Measurements from ENCODE around the gene HYAL3.
A peak's percentile ranks its signal among the peaks of the same experiment; 100 is the strongest.

The HYAL3 gene

DNA sequence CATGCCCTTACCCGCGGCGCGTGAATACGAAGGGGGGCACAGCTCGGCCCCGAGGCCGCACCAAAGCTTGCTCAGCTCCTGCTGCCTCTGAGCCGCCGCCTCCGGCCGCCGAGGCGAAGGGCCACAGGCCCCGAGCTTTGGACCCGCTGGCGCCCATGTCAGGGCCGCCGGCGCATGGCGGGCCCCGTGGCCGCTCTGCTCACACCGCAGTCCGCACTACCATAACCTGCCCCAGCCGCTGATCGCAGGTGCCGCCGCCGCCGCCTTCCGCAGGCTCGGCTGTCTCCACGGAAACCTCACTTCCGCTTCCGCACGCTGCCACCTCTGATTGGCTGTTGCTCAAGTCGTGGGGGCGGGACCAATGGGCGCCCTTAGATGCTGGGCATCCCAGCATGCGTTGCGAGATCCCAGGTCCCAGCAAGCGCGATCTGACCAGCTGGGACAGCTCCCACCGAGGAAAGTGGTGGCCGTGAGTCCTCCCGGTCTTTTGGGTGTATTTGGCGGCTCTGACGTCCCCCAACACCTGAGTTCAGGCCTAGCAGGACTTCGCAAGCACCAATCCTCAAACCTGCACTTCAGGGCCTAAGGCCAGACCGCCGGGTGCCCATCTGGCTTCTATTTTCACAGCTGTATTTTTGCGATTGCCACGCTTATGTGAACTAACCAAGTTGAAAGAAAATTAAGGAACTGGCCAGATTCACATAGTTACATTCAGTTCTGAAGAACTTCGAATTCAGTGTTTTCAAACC, 28.9 kb upstream of the HYAL3 start, which contains the start of gene TUSC2:
TUSC2 (minus strand) TSS at position 281 of the 749 bp plus-strand sequence; CDS start at position 157, 124 bp downstream.
- peak; percentile 97 for DNase-seq

DNA sequence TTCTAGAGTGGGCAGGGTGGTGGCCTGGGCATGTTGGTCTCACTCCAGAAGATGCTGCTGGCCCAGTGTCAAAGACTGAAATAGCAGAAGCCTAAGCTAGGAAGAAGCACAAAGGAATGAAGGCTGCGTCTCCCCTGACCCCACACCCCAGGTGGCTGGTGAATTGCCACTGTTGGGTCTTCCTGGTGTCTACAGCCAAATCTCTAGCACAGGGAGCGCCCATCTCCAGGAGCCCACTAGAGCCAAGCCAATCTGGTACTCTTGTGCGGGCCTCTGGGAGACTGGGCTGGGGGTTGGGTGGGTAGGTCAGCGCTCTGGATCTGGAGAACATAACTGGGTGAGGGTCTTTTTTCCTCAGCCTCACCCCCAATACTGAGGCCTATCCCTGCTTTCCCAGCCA, 27.9 kb upstream of the HYAL3 start:
- no peak for DNase-seq

DNA sequence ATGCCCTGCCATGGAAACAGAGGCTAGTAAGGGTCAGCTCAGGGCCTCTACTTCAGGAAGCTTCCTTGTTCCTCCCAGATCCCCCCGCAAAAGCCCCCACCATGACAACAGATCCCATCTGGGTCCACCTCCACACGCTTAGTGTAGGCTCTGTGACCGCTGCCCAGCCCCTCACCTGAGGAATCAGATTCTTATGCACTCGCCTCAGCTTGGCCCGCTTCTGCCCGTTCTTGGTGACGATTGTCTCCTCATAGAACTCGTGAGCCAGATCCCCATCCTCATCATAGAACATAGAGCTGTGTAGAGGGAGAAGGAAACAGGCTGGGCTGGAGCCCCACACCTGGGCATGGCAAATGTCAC, 27.0 kb upstream of the HYAL3 start:
- no peak for DNase-seq

DNA sequence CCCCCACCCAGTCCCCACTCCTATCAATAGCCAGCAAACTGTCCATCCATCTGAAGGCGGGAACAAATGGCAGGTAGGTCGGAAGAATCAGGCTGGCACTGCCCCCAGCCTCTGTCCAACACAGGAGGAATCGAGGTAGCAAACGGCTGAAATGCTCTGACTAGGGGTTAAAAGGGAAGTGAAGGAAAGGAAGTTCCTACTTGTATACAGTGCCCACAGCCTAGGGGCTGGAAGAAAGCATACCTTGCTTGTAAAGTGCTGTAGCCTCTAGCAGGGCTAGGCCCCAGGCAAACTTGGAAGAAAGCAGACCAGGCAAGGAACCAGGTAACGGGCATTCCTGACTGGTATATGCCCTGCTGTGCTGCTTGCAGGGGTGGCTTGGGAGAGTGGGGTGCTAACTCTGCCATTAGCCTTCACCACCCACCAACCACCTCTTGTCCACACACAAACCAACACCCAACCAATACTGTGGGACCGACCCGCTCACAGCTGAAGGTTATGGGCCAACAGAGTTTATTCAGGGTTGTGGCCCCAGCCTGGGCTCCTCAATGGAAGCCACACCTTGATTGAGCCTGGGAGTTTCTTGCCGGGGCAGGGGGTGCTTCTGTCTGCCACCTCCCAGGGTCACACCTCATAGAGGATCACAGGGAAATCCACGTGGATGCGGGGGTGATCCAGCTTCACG, 26.4 kb upstream of the HYAL3 start:
- no peak for DNase-seq

DNA sequence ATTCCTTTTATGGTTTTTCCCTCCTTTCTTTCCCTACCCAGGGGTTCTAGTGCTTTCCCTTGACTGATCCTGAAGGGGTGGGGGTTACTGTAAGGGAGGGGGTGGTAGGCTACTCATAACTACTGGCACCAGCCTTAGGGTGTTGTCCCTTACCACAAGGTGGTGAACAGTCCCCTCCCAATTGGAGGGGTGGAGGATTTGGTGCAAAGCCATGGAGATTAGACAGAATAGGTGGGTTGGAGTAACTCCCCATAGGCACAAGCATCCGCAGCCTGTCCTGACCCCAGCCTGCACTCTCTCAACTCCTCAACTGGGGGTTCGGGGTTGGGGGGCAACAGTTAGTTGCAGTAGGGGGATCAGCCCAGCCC, 25.9 kb upstream of the HYAL3 start:
- DNase-seq, result no peak

DNA sequence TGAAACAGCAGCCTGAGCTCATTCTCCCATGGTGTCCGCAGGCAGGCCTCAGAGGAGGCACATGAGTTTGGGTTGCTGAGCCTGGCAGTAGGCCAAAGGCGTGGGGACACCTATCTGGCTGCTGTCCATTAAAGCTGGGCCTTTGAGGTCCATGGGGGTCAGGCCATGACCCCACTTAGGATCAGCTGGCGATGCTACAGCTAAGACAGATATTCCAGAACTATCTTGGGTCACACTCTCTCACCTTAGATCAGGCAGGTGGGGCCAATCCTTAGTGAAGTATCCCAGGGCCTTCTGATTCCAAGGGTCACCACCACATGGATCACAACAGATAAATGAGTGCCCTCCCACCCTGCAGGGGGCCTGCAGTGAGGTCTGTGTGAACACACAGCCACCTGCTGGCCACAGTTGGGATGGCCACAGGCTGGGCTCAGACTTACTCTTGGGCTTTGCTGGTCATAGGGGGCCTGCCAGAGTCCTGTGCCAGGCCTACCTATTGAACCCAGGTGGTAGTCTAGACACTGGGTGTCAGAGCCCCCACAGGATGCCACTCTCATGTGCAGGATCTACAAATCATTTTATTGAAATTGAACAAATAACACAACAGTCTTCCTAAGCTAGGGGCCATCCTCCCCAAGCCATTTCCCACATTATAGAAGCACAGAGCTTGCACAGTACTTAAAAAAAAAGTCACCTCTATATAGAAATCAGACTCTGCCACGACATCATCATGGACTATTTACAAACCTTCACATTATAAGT, 25.3 kb upstream of the HYAL3 start:
- DNase-seq, result peak; percentile 82

DNA sequence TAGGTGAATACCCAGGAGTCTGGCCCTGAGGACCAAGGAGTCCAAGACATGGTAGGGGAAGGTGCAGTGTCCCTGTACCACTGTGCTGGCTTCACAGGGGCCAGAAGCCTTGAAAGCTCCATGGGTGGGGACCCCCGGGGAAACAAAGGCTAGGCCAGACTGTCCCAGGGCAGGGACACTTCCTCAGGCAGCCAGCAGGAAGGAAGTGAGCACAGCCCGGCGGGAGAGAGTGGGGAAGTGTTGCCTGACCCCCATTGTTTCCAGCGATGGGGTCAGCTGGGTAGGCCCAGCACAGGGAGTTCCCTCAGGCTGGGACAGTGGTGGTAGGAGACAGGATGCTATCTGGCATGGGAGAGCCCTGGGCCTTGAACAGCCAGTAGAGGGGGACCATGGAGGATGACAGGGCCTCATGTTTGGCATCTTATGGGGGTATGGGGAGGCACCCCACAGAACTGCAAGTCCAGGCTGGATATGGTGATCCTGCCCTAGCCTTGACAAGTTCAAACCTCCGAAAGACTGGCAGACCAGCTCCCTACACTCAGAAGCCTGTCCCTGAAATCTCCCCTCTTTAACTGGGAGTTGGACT, 24.5 kb upstream of the HYAL3 start:
- no peak for DNase-seq

DNA sequence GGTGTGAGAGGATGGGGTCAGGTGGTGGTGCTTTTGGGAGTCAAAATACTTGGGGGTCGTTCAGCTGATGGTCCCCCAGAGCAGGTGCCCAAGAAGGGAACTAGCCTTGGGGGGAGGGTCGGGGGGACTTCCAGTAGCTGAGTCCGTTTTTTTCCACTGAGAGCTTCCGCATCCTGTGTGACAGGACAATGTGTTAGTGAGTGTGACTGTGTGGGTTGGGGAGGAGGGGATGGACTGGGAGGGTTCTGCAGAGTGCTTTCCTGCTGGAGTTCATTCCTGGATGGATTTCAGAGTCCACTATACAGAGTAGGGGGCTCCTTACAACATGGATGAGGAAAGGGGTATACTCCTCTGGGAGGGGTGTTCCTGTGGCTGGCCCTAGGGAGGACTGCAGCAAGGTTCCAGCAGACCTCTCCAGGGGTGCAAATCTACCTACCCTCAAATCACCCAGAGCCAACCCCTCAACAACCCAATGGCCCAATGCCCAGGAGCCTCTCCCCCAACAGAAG, 23.9 kb upstream of the HYAL3 start:
- no peak for DNase-seq

DNA sequence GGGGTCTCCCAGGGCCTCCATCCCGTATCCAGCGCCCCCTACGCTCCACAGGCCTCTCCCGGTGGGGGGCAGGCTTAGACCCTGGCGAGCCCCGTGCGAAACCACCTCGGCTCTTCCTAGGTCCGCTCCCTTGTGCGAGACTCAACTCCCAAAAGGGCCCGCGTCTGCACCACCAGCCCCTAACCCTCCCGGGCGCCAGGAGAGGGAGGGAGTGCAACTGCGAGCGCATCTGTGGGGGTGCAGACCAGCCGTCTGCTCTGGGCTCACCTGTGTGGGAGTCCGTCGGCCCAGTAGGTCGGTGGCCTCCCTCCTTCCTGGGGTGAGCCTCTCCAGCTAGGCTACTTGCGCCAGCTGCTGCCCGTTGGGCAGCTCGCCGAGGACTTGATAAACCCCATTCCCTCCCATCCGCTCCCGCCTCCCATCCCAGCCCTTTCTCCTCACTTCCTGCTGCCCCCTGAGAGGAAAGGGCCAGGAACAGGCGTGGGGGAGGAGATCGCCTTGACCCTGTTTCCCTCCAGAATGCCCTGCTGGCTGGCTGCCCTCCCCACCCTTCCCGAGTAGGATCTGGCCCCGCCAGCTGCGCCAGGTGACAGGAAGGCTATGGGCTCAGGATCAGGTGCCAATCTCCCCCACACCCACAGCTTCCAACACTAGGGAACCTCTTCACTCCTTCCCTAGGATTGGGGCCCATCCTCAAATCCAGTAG, 23.3 kb upstream of the HYAL3 start, which contains the start of gene HYAL2:
HYAL2 (minus strand) TSS at position 360 of the 706 bp plus-strand sequence. CDS start 2,256 bp downstream, outside the sequence.
- no peak for DNase-seq

DNA sequence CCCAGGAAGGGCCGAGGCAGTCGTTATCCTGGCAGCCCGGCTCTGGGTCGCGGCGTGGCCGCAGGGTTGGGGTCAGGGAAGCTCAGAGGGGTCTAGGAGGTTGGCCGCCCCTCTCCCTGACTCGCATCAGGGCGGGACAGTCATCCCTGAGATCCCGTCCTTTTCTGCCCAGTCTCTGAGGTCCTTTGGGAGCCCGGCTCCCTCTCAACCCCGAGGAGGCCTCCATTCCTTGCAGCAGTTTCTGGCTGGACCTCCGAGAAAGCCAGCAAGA, 22.8 kb upstream of the HYAL3 start:
- no peak for DNase-seq

DNA sequence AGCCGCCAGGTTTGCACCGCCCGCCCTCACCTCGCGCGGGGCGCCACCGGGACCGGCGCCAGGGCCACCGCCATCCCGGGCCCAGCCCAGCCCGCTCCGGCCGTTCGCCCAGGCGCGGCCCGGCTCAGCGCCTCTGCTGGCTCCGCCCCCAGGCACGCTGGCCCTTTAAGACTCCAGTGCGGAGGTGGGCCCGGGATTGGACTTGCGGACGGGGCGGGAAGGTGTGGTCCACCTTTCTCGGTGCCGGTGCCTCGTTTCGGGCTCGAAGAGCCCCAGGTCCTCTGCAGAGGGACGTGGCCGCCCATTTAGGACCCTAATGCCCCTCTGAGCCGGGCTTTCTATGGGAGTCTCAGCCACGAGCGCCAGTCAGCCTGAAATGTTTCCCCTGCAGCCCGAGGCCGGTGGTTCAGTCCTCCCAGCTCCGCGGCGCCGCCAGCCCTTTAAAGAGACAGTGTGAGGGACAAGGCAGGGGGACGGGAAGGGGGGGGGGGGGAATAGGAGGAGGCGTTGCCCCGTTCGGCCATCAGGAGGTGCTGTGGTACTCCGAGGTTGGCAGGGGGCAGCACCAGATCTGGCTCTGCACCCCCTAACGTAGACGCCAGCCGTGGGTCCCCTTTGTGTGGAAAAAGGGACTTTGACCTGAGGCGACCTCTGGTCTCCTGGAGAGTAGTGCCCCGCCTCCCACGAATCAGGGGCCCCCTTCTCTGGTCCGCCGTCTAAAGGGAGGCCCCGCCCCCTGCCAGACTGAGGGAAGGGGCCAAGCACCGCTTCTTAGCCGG, 22.3 kb upstream of the HYAL3 start:
- peak; percentile 88 for DNase-seq

DNA sequence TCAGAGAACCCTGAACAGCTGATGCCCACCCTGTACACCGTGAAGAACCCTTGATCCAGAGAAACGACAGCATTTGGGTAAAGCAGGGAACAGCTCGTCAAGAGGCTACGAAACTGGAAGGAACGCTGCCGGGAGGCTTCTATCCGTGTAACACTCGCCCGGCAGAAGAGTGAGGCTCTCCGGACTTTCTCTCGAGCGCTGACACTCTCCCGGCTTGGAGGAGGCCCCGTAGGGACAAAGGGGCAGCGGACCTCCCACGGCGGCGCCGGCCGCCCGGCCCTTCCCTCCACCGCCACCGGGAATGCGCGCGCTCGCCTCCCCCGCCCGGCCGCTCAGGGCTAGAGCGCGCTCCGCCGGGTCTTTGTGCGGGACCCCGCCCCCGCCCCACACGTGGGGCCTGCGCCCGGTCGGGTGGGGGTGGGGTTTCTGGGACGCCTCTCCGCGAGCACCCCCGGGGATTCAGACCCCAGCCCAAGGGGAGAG, 21.7 kb upstream of the HYAL3 start:
- DNase-seq, result peak; percentile 75

DNA sequence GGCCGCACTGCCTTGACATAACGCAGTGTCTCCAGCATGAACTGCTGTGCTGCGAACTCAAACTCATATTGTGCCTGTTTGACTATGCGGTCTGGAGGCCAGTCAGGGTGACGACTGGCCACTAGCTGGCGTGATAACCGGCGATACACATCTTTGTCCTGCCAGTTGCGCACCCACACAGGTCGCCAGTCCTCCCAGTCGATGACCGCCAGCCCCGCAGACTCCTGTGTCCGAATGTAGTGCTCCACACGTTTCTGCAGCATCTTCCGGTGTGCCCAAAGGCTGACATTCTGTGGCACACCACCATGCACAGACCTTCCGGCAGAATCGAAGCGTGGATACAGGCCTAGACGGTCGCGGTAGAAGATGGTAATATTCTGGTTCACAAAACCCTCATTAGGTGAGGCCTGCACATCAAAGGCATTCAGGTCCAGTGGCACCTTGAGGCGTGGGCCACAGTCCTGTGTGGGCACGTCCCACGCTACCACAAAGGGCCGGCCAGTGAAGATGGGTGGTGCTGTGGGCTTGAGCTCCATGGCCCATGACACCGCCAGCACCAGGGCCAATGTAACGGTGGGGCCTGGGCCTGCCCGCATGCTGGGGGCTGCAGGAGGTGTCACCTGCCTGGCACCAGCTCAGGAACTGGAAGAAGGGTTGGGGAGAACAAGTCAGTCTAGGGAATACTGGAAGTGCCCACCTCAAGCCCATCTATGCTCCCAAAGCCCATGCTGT, 20.9 kb upstream of the HYAL3 start:
- no peak for DNase-seq

DNA sequence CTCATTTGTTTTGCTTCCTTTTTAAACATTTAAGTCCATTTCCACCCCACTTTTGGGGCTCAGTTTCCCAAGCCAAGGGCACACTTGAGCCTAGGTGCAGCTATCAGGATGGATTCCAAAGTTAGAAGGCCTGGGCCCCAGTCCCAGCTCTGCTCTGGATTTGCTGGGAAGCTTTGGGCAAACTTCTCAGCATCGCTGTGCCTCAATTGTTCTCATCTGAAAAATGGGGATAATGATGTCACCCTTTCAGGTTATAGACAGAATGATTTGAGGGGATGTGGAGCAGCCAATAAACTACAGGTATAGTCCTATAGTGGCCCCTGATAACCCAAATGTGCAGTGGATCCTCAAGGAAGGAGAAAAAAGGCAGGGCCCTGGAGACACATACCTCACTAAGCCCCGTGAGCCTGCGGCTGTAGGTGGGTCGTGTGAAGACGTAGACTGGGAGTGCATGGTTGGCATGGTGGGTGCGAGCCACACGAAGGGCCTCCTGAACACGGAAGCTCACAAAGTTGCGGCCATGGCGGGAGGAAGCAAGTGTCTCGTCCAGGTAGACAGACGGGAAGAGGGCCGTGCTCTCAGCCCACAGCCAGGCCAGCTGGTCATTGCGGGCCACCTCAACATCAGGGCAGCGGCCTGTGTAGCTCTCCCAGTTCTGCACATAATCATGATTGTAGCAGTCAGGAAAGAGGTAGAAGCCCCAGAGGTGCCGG, 20.1 kb upstream of the HYAL3 start:
- DNase-seq, result no peak

DNA sequence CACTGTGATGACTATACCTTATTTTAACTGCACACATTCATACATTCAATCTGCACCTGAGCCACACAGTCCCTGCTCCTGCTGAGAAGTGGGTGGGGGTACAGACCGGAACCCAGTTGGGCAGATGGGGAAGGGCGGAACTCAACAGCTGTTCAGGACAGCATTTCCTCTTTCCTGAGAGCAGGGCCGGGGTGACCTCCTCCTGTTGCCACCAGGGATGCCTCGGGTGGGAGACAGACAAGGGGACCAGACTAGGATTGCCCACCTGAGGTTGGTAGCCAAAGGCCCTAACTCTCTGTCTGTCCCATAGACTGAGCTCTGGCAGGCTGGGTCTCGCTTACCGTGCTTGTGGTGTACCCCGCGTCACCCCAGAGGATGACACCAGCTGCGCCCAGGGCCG, 19.4 kb upstream of the HYAL3 start:
- no peak for DNase-seq

DNA sequence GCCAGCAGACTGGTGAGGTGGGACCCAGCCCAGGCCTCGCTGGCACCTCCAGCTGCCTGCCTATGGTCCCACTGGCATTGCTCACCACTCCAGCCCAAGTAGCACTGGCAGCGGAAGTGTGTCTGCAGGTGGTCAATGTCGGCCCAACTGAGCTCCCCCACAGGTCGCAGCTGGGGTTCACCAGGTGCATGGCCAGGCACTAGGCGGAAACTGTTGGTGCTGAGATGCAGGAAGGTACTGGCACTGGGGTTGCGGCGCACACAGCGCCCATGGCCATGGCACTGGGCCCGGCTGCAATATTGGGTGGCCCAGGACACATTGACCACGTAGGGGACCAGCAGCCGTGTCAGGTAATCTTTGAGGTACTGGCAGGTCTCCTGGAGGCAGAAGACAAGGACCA, 19.0 kb upstream of the HYAL3 start:
- no peak for DNase-seq

DNA sequence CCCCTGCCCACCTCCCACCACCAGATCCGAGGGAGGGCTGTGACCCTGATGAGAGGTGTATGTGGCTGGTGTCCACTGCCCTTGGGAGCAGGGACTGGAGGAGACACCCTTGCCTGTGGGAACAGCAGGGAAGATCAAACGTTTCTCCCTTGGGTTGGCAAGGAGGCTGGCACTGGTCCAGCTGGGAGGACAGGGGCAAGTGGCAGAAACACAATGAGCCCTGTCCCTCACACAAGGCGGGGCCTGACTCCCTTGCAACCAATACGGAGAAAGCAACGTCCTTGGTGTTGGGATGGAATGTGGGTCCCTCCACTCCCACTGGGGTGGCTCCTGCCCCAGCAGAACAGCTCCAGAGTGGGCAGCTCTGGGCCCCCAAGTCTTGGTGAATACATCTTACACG, 18.1 kb upstream of the HYAL3 start:
- no peak for DNase-seq

DNA sequence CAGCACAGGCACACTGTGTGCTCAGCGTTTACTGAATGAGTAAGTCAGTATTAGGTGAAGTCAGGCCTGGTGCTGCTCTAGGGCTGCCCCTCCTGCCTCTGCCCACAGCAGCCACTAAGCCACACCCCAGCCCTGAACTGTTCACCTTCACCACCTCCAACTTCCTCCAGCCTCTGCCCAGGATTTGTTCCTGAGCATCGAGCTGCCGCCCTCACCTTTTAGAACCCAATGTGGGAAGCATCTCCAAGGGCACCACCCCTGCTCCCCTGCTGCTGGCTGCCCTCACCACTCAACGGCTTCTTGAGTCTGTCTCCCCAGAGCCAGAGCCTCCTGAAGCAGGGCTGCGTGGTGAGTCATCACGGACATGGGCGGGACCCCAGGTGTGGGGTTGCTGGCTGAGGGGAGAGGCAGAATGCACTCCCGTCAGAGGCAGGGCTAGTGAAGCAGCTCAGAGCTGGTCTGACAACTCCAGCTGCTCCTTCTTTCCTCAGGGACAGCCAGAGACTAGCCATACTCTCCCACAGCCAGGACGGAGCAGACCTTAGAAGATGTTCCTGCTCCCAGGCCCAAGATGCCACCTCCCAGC, 17.5 kb upstream of the HYAL3 start:
- peak; percentile 75 for DNase-seq

DNA sequence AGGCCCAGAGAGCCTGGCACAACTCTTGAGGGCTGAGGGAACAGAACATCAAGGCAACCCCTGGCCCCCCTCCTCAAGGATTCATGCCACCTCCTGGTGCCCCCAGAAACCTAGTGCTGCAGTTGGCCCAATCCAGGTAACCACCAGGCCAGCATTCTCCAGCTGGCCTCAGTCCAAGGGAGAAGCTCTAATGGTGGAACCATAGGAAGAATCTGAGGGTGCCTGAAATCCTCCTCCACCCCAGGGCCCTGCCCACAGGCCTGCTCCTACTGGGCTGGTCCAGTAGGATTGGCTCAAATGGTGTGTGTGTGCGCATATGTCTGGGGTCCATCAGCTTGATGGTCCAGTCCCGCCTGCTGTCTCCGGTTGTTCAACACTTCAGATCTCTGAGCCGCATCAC, 15.6 kb upstream of the HYAL3 start:
- no peak for DNase-seq

DNA sequence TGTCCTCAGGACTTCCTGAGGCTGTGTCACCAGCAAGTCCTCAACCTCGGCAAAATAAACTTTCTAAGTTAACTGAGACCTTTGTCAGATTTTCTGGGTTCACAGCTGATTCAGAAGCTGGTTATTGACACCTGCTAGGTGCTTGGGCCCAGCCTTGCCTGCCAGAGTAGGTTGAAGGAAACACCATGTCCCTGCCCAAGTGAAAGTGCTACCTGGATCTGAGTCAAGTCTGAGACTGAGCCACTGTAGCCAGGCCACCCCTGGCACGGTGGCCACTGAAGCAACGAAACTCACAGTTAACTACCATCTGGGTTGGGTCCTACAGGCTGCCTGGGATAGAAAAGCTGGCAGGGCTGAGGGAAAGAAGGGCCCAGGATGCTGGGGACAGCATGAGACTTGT, 15.1 kb upstream of the HYAL3 start:
- no peak for DNase-seq

Data from stimulated activated CD8-positive, alpha-beta memory T cell treated with anti-CD3 and anti-CD28 coated beads, Interleukin-4, amount 100 ng/mL, for 48 hours (primary cell).